Bone marrow (tissue), 2 donors: ENCODE measurements around the gene PPP4R1.
"Not testable (repeated sequence)": the region's sequence is repeated elsewhere in the genome, so short reads cannot be mapped to it uniquely, and the experiment has no call there.

Source experiments
- DNase-seq, 2 donors: peaks; one replicate each; lab custom pipeline; 2025; lab: John Stamatoyannopoulos, UW

The PPP4R1 gene

GRCh38 chr18:9630444-9630843 is 16.1 kb upstream of the PPP4R1 start:
- DNase-seq: no peak

DNA sequence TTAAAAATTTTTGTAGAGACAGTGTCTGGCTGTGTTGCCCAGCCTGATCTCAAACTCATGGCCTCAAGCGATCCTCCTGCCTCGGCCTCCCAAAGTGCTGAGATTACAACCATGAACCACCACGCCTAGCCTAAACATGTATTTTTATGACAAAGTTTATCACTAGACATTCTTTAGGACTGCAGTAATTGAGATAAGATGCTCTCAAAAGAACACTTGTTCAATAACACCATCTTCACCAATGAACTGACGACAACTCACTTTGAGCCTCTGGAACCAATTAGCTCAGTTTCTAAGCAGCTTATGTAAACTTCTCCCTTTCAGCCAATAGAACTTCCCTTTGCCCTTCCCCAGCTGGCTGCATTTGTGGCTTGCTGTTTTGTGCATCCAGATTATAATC is 15.3 kb upstream of the PPP4R1 start:
- no peak for DNase-seq

DNA sequence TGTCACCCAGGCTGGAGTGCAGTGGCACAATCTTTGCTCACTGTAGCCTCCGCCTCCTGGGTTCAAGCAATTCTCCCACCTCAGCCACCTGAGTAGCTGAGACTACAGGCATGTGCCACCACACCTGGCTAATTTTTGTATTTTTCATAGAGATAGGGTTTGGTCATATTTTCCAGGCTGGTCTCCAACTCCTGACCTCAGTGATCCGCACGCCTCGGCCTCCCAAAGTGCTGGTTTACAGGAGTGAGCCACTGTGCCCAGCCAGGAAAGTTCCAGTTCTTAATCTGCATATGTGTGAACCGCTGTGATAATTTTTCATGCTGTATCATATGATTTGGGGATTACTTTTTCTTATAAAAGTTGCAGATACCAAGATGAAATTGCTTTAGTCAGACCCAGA is 14.6 kb upstream of the PPP4R1 start:
- DNase-seq: no peak

GRCh38 chr18:9627642-9628041 is 13.3 kb upstream of the PPP4R1 start:
- DNase-seq: no peak

GRCh38 chr18:9619990-9620389 is 5.6 kb upstream of the PPP4R1 start:
- DNase-seq: no peak

DNA sequence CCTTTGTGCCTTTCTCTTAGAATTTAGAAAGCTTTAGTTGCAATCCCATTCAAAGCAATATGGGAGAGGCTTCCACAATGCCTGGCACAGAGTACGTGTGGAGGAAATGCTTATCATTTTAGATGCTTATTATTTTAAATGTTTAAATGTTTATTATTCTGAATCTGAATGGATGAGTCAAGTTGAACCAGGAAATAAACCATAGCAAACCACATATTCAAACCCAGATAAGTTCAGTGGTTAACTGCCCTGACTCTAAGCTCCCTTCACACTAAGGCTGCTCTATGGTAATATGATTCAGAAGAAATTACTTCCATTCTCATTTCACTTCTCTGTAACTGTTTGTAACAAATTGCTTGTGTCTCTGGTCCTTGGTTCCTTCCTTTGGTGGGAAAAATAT is 5.2 kb upstream of the PPP4R1 start:
- peak in 1 of 2 donors; percentile 50 for DNase-seq

GRCh38 chr18:9619056-9619455 is 4.7 kb upstream of the PPP4R1 start:
- no peak for DNase-seq

- peak in 1 of 2 donors; percentile 10 for DNase-seq
Measured at GRCh38 chr18:9617006-9617542, 2.7 kb upstream of the PPP4R1 start.

DNA sequence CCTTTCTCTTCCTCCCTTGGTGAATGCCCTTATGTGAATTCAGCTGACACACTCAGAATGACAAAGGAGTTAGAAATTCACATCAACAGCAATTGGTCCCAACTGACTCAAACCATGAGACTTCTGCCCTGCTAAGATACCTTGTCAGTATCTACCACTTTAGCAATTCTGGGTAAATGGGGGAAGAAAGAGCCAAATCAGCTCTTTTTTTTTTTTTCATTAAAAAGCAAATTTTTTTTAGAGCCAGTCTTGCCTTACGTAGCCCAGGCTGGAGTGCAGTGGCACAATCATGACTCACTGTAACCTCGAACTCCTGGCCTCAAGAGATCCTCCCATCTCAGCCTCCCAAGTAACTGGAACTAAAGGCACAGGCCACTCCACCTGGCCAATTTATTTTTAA is 1.7 kb upstream of the PPP4R1 start:
- no peak for DNase-seq

GRCh38 chr18:9615280-9615797 is 980 bp upstream of the PPP4R1 start:
- DNase-seq: no peak

DNA sequence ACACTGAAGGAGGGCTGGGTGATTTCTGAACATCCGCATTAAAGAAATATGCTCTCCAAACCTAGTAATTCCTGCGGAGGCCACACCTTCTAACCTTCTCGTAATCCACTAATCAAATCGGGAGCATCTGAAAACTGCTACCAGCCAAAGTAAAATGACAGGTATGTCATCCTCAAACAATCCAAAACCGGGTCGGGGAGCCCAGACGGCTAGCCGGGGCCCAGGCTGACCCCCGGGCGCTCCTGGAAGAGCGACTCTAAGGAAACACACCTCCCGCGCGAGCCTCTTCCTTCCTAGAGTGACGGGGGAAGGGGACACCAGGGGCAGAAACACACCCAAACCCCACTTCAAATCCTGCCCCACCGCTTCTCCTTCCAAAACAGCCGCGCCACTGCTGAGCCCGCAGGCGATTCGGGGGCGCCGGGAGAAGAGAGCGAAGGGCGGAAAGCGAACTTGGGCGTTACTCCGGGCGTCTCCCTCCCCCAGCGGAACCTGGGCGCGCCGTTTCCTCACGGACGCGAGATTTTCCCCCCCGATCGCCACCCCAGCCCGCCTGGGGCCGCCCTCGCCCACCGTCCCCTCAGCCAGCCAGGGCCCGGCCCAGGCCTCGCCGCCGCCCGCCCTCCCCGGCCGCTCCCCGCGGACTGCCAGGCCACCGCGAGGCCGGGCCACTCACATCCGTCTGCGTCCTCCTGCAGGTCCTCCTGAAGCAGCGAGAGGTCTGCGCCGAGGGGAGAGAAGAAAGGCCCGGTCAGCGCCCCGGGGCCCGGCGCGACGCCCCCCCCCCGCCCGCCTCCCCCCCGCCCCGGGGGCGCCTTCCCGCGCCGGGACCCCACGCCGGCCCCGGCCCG is 584 bp downstream of the PPP4R1 start:
- peak; percentile 31 to 42 for DNase-seq

DNA sequence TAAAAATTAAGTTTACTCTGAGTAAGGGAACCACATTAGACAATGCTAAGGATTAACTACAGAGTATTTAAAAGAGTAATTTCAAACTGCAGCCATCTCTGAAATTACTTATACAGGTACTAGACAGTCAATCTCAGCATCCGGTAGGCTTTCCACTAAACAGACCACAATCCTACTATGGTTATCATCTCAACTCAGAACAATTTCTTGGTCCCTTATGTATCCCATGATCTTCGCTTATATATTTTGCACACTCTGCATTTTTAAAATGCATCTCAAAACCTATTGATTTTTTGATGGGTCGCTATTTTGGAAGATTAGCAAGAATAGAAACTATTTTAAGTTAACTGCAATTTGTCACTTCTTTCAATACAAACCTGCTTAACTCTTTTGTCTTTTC is 1.4 kb downstream of the PPP4R1 start:
- no peak for DNase-seq

DNA sequence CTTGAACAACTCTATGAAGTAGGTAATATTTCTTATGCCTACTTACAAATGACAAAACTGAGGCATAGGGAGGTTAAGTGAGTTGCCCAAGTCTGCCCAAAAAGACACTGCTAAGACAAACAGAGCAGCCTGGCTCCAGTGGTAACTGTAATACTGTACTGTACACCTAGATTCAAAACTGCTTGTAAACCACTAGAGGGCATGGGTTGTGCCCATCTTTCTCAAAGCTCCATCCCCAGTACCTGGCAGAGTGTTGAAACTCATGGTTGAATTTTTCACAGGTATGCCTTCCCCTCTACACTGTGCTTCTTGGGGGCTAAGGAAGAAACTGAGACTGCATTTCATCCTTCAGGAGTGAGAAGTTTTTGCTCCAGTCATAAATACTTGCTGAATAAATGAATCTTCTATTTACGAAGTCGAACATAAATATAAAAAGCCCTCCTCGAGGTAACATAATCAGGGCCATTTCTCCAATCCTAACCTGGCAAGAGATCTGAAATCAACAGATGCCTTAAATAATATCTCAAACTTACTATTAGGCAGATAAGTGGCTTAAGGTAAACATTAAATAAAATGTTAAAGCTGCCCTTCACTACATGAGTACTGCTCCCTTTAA is 2.0 kb downstream of the PPP4R1 start:
- peak in 1 of 2 donors; percentile 51 for DNase-seq

- DNase-seq: no peak
Measured at GRCh38 chr18:9609190-9609589, 5.2 kb downstream of the PPP4R1 start.

DNA sequence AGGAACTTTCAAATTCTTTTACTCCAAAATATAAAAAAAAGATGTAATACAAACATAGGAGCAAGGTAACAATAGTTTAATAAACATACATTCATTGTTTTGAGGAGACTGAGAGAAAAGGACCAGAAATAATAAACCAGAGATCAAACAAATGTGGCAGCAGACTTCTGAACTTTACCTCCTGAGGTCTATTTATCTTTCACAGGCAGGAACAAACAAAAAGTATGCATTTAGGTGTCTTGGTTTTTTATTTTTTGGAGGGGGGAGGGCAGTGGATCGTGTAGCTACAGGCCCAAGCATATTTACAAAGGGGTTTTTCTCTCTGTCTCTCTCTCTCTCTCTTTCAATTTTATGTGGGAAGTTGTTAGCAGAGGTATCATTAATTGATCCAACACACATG is 5.6 kb downstream of the PPP4R1 start:
- no peak for DNase-seq

- no peak for DNase-seq
Measured at GRCh38 chr18:9608298-9608697, 6.1 kb downstream of the PPP4R1 start.

DNA sequence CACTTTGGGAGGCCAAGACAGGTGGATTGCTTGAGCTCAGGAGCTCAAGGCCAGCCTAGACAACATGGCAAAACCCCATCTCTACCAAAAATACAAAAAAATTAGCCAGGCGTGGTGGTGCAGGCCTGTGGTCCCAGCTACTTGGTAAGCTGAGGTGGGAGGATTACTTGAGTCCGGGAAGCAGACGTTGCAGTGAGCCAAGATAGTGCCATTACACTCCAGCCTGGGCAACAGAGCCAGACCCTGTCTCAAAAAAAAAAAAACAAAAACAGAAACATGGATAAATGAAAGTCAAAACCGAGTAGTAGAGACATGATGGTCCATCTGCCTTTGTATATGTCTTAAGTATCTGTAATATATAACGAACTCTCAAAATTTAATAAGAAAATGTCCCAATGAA is 7.2 kb downstream of the PPP4R1 start:
- DNase-seq: not testable (repeated sequence)

- no peak for DNase-seq
Measured at GRCh38 chr18:9606039-9606438, 8.3 kb downstream of the PPP4R1 start.

DNA sequence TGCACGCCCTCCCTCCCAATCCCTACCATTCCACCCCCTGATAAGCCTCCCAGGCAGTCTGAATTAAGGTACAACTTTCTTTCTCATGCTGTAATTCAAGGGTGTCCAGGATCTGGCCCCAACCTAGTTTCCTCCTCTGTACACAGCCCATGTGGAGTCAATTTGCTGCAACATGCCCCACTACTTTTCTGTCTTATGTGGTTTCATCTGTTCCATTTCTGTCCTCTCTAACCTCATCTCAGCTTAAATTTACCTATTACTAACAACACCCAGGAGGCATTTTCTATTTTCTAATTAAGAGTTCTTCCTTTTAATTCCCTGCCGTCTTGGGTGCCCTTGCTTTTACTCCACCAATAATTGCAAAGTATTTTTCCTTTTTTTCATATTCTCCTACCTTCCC is 10.0 kb downstream of the PPP4R1 start:
- no peak for DNase-seq

GRCh38 chr18:9599328-9599727 is 15.0 kb downstream of the PPP4R1 start:
- DNase-seq: no peak

GRCh38 chr18:9597609-9598008 is 16.8 kb downstream of the PPP4R1 start:
- no peak for DNase-seq

DNA sequence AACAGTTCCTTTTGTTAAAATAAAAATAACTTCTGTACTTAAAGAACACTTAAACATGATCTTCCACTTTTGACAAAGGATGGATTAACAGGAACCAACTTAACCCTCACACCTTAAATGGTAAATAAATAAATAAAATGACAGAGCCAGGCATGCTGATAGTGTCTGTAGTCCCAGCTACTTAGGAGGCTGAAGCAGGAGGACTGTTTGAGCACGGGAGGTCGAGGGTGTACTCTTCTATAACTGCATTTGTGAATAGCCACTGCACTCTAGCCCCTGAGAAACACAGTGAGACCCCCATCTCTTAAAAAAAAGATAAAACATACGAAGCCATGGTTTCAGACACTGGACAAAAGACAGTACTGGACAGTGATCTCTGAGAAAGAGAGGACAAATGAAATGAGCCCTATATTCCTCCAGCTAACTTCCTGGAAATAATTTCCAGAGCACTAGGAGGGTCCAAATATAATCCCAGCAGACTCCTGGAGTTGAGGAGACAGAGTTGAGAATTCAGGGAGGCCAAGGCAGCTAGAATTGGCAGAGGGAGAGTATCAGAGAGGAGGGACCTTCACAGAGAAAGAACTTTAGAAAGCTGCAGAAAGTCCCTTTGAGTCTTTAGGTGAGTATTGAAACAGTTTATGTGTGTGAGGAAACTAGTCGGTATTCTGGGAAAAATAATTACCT is 17.4 kb downstream of the PPP4R1 start:
- DNase-seq: no peak

- no peak for DNase-seq
Measured at GRCh38 chr18:9596226-9596625, 18.1 kb downstream of the PPP4R1 start.
